Bronchial epithelial cell (primary cell): ENCODE measurements around the gene RYR2. TPM values are rescaled to one million over a fixed set of nuclear protein-coding genes. Genes with fewer than 3 reads are reported as not detected.
A peak's percentile ranks its signal among the peaks of the same experiment; 100 is the strongest.
"Not testable (repeated sequence)": the region's sequence is repeated elsewhere in the genome, so short reads cannot be mapped to it uniquely, and the experiment has no call there.

Experiments used
- DNase-seq: peaks from one replicate; pipeline ENCODE4 v3.0.0-alpha.2; 2010; ENCODE audit warnings: low read depth
- FAIRE-seq: peaks from 2 replicates; lab custom pipeline; 2011; peaks lifted over from hg19 to GRCh38; lab: Jason Lieb, UNC
- H3K27me3 ChIP-seq: 2 replicates; pipeline ENCODE4 v1.5.1; 2011; ENCODE audit warnings: low read length; ENCODE audit not compliant: control insufficient read depth, insufficient read depth
- H3K36me3 ChIP-seq: 2 replicates; pipeline ENCODE4 v1.5.1; 2011; ENCODE audit warnings: low read length; ENCODE audit not compliant: control insufficient read depth, insufficient read depth
- H3K4me3 ChIP-seq: 2 replicates; pipeline ENCODE4 v1.5.1; 2011; ENCODE audit warnings: mild to moderate bottlenecking, low read depth, low read length, control low read depth
- total RNA-seq: library from RNA; depleted of rRNA; stranded (reverse); fragments of >200 nt; gene quantifications from 2 replicates; pipeline ENCODE4 v1.2.1, GENCODE V29; 2014
- TF ChIP-seq, protein P1 (sequence below): IDR thresholded peaks from 2 replicates; pipeline ENCODE4 v1.5.1; 2011; ENCODE audit warnings: mild to moderate bottlenecking, moderate library complexity, low read length, control low read depth, inconsistent platforms; ENCODE audit not compliant: insufficient read depth, severe bottlenecking

RYR2 gene
- total RNA-seq, 1 donor from 2014 or later, result not detected

DNA sequence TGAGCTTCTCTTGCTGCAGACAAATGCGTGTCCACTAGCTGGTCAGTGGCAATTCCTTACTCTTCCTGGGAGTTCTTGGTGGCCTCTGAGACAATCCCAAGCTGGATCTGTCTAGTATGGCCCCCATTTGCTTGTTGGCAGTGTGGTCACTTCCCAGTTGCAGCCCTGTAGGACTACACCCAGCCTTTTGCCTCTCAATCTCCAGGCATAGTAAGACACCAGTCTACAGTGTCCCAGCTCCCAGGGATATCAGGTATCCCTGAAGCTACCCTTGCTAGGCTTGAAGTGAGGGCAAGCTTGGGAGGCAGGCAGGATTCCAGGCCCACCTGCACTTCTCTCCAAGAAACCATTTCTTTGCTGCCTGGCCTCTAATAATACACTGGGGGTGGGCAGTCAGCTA, 316.6 kb downstream of the RYR2 start:
- Histone ChIP-seq H3K4me3 (no peak overlapping the region), H3K27me3 (no peaks in the 10 kb centered on the region), H3K36me3 (no peaks in the 10 kb centered on the region)
- FAIRE-seq, result no peak
- no peak for DNase-seq
- TF ChIP-seq, protein P1, sequence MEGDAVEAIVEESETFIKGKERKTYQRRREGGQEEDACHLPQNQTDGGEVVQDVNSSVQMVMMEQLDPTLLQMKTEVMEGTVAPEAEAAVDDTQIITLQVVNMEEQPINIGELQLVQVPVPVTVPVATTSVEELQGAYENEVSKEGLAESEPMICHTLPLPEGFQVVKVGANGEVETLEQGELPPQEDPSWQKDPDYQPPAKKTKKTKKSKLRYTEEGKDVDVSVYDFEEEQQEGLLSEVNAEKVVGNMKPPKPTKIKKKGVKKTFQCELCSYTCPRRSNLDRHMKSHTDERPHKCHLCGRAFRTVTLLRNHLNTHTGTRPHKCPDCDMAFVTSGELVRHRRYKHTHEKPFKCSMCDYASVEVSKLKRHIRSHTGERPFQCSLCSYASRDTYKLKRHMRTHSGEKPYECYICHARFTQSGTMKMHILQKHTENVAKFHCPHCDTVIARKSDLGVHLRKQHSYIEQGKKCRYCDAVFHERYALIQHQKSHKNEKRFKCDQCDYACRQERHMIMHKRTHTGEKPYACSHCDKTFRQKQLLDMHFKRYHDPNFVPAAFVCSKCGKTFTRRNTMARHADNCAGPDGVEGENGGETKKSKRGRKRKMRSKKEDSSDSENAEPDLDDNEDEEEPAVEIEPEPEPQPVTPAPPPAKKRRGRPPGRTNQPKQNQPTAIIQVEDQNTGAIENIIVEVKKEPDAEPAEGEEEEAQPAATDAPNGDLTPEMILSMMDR, result no peak

DNA sequence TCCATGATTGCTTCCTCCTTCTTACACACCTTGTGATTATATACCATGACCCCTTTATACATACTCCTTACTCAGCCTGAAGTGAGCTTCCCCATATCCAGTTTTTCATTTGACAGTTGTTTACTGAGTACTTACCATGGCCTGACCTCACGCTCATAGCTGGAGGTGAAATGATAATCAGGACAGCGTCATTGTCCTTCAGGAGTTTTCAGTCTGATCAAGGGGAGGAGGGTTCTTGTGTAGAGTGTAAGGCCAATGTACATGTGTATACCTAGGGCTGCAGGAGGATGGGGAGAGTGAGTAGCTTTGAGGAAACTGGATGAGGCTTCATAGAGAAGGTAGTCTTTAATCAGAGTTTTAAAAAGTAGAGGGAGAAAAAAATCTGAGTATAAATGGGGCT, 325.8 kb downstream of the RYR2 start:
- DNase-seq, result no peak
- FAIRE-seq, result no peak
- Histone ChIP-seq H3K27me3 (no peaks in the 10 kb centered on the region), H3K4me3 (no peak overlapping the region), H3K36me3 (no peaks in the 10 kb centered on the region)
- TF ChIP-seq, protein P1, result no peak

DNA sequence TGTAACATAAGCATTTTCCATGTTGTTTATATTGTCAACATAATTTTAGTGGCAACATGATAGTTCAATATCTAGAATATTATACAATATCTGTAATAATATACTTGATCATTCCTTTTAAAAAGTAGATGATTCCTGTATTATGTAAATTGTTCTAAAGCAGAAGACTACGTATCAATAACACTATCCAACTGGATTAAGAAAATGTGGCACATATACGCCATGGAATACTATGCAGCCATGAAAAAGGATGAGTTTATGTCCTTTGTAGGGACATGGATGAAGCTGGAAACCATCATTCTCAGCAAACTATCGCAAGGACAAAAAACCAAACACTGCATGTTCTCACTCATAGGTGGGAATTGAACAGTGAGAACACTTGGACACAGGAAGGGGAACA, 329.5 kb downstream of the RYR2 start:
- not testable (repeated sequence) for FAIRE-seq, H3K36me3 ChIP-seq, DNase-seq, H3K27me3 ChIP-seq, H3K4me3 ChIP-seq

DNA sequence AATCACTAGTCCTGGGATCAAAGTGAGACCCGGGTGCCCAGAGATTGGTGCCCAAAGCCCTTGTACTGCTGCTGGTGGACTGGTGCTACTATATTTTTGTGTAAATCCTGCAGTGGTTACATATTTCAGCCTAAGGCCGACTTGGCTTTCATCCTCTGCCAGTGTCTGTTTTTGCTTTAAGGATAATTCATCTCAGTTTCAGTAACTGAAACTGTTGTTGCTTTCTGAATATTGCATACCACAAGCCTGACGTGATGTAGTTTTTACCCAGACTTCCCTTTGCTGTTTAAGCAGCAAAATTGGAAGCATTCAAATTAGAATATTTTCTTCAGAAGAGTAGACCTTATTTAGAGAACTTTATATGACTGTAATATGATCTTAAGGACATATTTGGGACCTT, 341.8 kb downstream of the RYR2 start:
- DNase-seq (peak; percentile 5), FAIRE-seq (no peak)
- no peaks in the 10 kb centered on the region for H3K27me3 ChIP-seq
- TF ChIP-seq, protein P1, result no peak
- no peak overlapping the region for H3K4me3 ChIP-seq
- H3K36me3 ChIP-seq, result no peaks in the 10 kb centered on the region

DNA sequence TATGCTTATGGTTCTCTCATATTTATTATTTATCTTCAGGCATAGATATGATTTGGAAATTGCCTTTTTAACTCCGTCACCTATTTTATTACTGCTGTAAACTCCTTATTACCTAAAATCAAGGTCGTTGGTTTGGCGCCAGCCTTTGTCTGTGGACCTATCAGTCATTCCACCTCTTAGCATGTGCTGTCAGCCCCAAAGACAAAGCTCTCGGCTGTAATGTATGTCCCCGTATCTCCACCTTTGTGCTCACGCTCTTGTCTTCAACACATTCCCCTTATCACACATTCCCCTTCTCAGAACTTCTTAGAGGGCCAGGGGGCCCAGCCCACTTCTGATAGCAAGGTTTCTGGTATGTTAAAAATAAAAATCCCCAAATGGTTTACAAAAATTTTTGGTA, 342.2 kb downstream of the RYR2 start:
- H3K36me3 ChIP-seq, result no peaks in the 10 kb centered on the region
- no peak overlapping the region for H3K4me3 ChIP-seq
- DNase-seq, result no peak
- no peak for FAIRE-seq
- TF ChIP-seq, protein P1, result no peak
- no peaks in the 10 kb centered on the region for H3K27me3 ChIP-seq

DNA sequence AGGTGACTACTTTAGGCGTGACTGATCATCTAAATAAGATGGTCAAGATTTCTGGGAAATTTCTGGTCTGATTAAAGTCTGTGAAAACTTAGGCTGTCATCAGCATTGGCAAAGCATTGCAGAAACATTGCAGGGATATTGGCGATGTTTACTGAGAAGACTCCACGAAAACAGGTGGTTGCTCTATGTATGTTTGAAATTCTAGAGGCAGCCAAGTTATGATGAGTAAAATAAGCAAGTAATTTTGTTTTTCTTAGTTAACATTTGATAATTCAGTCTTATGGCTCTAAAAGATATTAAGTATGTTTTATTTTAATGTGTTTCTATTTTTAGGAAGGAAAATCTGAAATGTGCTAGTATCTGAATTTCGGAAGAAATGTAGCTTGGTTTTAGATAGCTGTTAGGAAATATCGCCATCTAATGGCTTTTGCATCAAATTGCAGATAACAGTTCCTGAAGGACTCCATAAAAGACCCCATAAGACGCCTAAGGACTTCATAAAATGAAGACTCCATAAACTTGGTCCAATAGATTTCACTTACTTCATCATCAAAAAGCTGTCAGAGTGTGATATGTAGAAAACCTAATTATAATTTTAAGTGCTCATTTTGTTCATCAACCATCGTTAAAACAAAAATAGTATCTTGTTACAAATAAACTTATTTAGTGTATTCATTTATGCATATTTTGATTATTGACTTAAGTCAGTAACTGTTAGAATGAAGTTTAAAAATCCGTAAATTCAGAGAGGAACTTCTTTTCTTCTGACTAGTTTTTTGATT, 344.6 kb downstream of the RYR2 start:
- H3K36me3 ChIP-seq, result no peaks in the 10 kb centered on the region
- TF ChIP-seq, protein P1, result peak; percentile 43
- DNase-seq (peak; percentile 35), FAIRE-seq (no peak)
- no peak overlapping the region for H3K4me3 ChIP-seq
- H3K27me3 ChIP-seq, result no peaks in the 10 kb centered on the region
